Activated B cell treated with CpG ODN at 0.5 μM for 24 hours (primary cell): ENCODE measurements around the gene URB1. TPM values are rescaled to one million over a fixed set of nuclear protein-coding genes. Genes with fewer than 3 reads are reported as not detected.

Source experiments
- ATAC-seq: fragments of 200-7000 bp; cut with Tn5 transposase; one replicate; pipeline ENCODE4 v1.10.0; 2021; ENCODE audit warnings: low read depth, mild to moderate bottlenecking, moderate library complexity
- CTCF ChIA-PET: fragments of 350-600 bp; sonication (Branson Sonifier 250); formaldehyde crosslinking; loops from one replicate; lab custom pipeline; 2021; ENCODE audit warnings: antibody characterized with exemption; lab: Charles Lee
- POLR2A ChIA-PET: fragments of 350-600 bp; sonication (Branson Sonifier 250); formaldehyde crosslinking; loops from one replicate; lab custom pipeline; 2021; ENCODE audit warnings: antibody characterized with exemption; lab: Charles Lee
- DNase-seq: peaks from one replicate; pipeline ENCODE4 v3.0.0; 2022
- H3K27ac Mint-ChIP-seq: one replicate; pipeline ENCODE4 v1.8.0; 2020; ENCODE audit warnings: mixed read lengths
- H3K27me3 Mint-ChIP-seq: one replicate; pipeline ENCODE4 v1.8.0; 2021; ENCODE audit warnings: mixed read lengths
- H3K36me3 Mint-ChIP-seq: one replicate; pipeline ENCODE4 v1.8.0; 2021; ENCODE audit warnings: low read depth, mixed read lengths
- H3K4me1 Mint-ChIP-seq: one replicate; pipeline ENCODE4 v1.8.0; 2021; ENCODE audit warnings: mixed read lengths
- H3K4me3 Mint-ChIP-seq: one replicate; pipeline ENCODE4 v1.8.0; 2020; ENCODE audit warnings: mild to moderate bottlenecking, mixed read lengths
- H3K9me3 Mint-ChIP-seq: one replicate; pipeline ENCODE4 v1.8.0; 2020; ENCODE audit warnings: mixed read lengths
- CTCF ChIP-seq: fragments of 200-600 bp; IDR thresholded peaks from one replicate; pipeline ENCODE4 v1.8.0; 2022; ENCODE audit warnings: antibody characterized with exemption, mild to moderate bottlenecking
- intact Hi-C: fragments of 100-400 bp; cut with micrococcal nuclease; formaldehyde crosslinking; loops from one replicate; pipeline ENCODE4 v1.15.1; 2024
- total RNA-seq: library from RNA; stranded (reverse); gene quantifications from 2 replicates; pipeline ENCODE4 v1.2.3, GENCODE V29; 2022

URB1 gene
- total RNA-seq, 1 donor from 2014 or later, result 22.2 TPM

- ChIA-PET CTCF (no interaction called here), POLR2A (no interaction called here)
- no peak overlapping the region for H3K4me3 Mint-ChIP-seq
- H3K27me3 Mint-ChIP-seq, result no peaks in the 10 kb centered on the region
- DNase-seq (no peak), ATAC-seq (no peak)
- H3K4me1 Mint-ChIP-seq, result no peaks in the 10 kb centered on the region
- H3K27ac Mint-ChIP-seq, result no peak overlapping the region
- TF ChIP-seq CTCF, result no peak
- no peaks in the 10 kb centered on the region for H3K9me3 Mint-ChIP-seq
- peaks cover 95% of the 10 kb centered on the region for H3K36me3 Mint-ChIP-seq
- intact Hi-C loops, result no loop called here
These were observed 33.0 kb downstream of the URB1 start for GRCh38 chr21:32359719-32360260.

GRCh38 chr21:32356874-32357395, 35.9 kb downstream of the URB1 start:
- Mint-ChIP-seq H3K36me3 (peaks cover 96% of the 10 kb centered on the region), H3K4me1 (no peaks in the 10 kb centered on the region), H3K4me3 (no peak overlapping the region), H3K27ac (no peak overlapping the region), H3K9me3 (no peaks in the 10 kb centered on the region), H3K27me3 (no peaks in the 10 kb centered on the region)
- intact Hi-C loops, result no loop called here
- TF ChIP-seq CTCF, result no peak
- CTCF ChIA-PET, result no interaction called here
- no peak for ATAC-seq
- POLR2A ChIA-PET, result no interaction called here
- no peak for DNase-seq

- H3K36me3 Mint-ChIP-seq, result peaks cover 97% of the 10 kb centered on the region
These were observed 39.7 kb downstream of the URB1 start for GRCh38 chr21:32353002-32353711.

GRCh38 chr21:32352526-32352925, 40.3 kb downstream of the URB1 start:
- POLR2A ChIA-PET, result no interaction called here
- TF ChIP-seq CTCF, result no peak
- peaks cover 98% of the 10 kb centered on the region for H3K36me3 Mint-ChIP-seq
- DNase-seq, result no peak
- intact Hi-C loops, result no loop called here
- CTCF ChIA-PET, result no interaction called here
- H3K4me1 Mint-ChIP-seq, result no peaks in the 10 kb centered on the region
- no peak for ATAC-seq
- no peak overlapping the region for H3K27ac Mint-ChIP-seq
- H3K9me3 Mint-ChIP-seq, result no peaks in the 10 kb centered on the region
- H3K4me3 Mint-ChIP-seq, result no peak overlapping the region
- H3K27me3 Mint-ChIP-seq, result no peaks in the 10 kb centered on the region

More at GRCh38 chr21:32353002-32353711, 39.7 kb downstream of the URB1 start:
- Mint-ChIP-seq H3K27ac (no peak overlapping the region), H3K27me3 (no peaks in the 10 kb centered on the region), H3K9me3 (no peaks in the 10 kb centered on the region), H3K4me3 (no peak overlapping the region), H3K4me1 (no peaks in the 10 kb centered on the region)
- POLR2A ChIA-PET, result no interaction called here
- DNase-seq, result no peak
- intact Hi-C loops, result no loop called here
- ATAC-seq, result no peak
- TF ChIP-seq CTCF, result no peak
- CTCF ChIA-PET, result no interaction called here

- TF ChIP-seq CTCF, result no peak
- intact Hi-C loops, result no loop called here
- Mint-ChIP-seq H3K27ac (no peak overlapping the region), H3K36me3 (peaks cover 99% of the 10 kb centered on the region), H3K4me1 (peaks cover 1% of the 10 kb centered on the region), H3K4me3 (no peak overlapping the region), H3K27me3 (no peaks in the 10 kb centered on the region), H3K9me3 (no peaks in the 10 kb centered on the region)
- ChIA-PET POLR2A (no interaction called here), CTCF (no interaction called here)
- no peak for DNase-seq
- no peak for ATAC-seq
These were observed 41.4 kb downstream of the URB1 start for GRCh38 chr21:32351428-32351827.
